Peyer's patch (tissue), 4 donors: ENCODE measurements around the gene TRPV5. TPM values are rescaled to one million over a fixed set of nuclear protein-coding genes. Genes with fewer than 3 reads are reported as not detected.

Source experiments
- DNase-seq, 3 donors: peaks; one replicate each; pipeline ENCODE4 v3.0.0-alpha.2; 2017 to 2019
- H3K27ac ChIP-seq, 4 donors: fragments of 200-600 bp; sonication (generic); one replicate each; pipeline ENCODE4 v1.5.1; 2016 to 2019
- H3K27me3 ChIP-seq, 2 donors: fragments of 200-600 bp; sonication (generic); one replicate each; pipeline ENCODE4 v1.5.1; 2019
- H3K36me3 ChIP-seq, 3 donors: fragments of 200-600 bp; sonication (generic); one replicate each; pipeline ENCODE4 v1.5.1; 2016 to 2019
- H3K4me1 ChIP-seq, 4 donors: fragments of 200-600 bp; sonication (generic); one replicate each; pipeline ENCODE4 v1.5.1; 2016 to 2019
- H3K4me3 ChIP-seq, 4 donors: fragments of 200-600 bp; sonication (generic); 1 replicate in 3 of 4; 2 replicates in 1 of 4; pipeline ENCODE4 v1.5.1; 2016 to 2019; ENCODE audit warnings: mild to moderate bottlenecking in 1 of 4
- H3K9me3 ChIP-seq, 4 donors: fragments of 200-600 bp; sonication (generic); one replicate each; pipeline ENCODE4 v1.5.1; 2016 to 2019; ENCODE audit warnings: mild to moderate bottlenecking in 1 of 4
- CTCF ChIP-seq, 6 experiments: fragments of 450-650 bp in 4 of 6; fragments of 200-600 bp in 2 of 6; sonication (generic) in 1 of 6; IDR thresholded peaks; one replicate each; pipeline ENCODE4 v1.5.1; 2017 to 2019; ENCODE audit warnings: antibody characterized with exemption in 6 of 6, mild to moderate bottlenecking in 3 of 6, moderate library complexity in 1 of 6
- POLR2A ChIP-seq, 2 donors: fragments of 450-650 bp; IDR thresholded peaks; one replicate each; pipeline ENCODE4 v1.5.1; 2017; ENCODE audit warnings: antibody characterized with exemption in 2 of 2, mild to moderate bottlenecking in 2 of 2, moderate library complexity in 2 of 2
- total RNA-seq, 4 donors: library from RNA; depleted of rRNA; stranded (reverse); fragments of >200 nt; gene quantifications; one replicate each; pipeline ENCODE4 v1.1.0, GENCODE V29; 2016

Gene TRPV5
- total RNA-seq, 4 donors from 2014 or later = 0.83 TPM; not detected in 3

- H3K36me3 ChIP-seq = no peaks in the 10 kb centered on the region
- DNase-seq = no peak
- no peak for TF ChIP-seq POLR2A (IDR thresholded peaks at IDR 0.05)
- no peak for TF ChIP-seq CTCF (IDR thresholded peaks at IDR 0.05)
- no peak overlapping the region for H3K4me3 ChIP-seq
- no peaks in the 10 kb centered on the region for H3K4me1 ChIP-seq
- H3K27me3 ChIP-seq = no peaks in the 10 kb centered on the region
- peaks cover 0 to 3% (median 0%) of the 10 kb centered on the region in 4 donors for H3K9me3 ChIP-seq
- H3K27ac ChIP-seq = no peak overlapping the region
Observed at GRCh38 chr7:142959202-142959601, 25.7 kb upstream of the TRPV5 start.

GRCh38 chr7:142957723-142958122 lies 24.2 kb upstream of the TRPV5 start:
- no peak for DNase-seq
- peaks cover 0 to 3% (median 0%) of the 10 kb centered on the region in 4 donors for H3K9me3 ChIP-seq
- no peak overlapping the region for H3K4me3 ChIP-seq
- no peaks in the 10 kb centered on the region for H3K36me3 ChIP-seq
- H3K27me3 ChIP-seq = no peaks in the 10 kb centered on the region
- H3K4me1 ChIP-seq = no peaks in the 10 kb centered on the region
- TF ChIP-seq CTCF (IDR thresholded peaks at IDR 0.05) (no peak), POLR2A (IDR thresholded peaks at IDR 0.05) (no peak)
- H3K27ac ChIP-seq = no peak overlapping the region

GRCh38 chr7:142956951-142957623 lies 23.5 kb upstream of the TRPV5 start:
- H3K27me3 ChIP-seq = no peaks in the 10 kb centered on the region
- TF ChIP-seq CTCF (IDR thresholded peaks at IDR 0.05) (no peak), POLR2A (IDR thresholded peaks at IDR 0.05) (no peak)
- DNase-seq = no peak
- H3K4me3 ChIP-seq = no peak overlapping the region
- no peak overlapping the region for H3K27ac ChIP-seq
- no peaks in the 10 kb centered on the region for H3K4me1 ChIP-seq
- H3K36me3 ChIP-seq = no peaks in the 10 kb centered on the region
- peaks cover 0 to 3% (median 0%) of the 10 kb centered on the region in 4 donors for H3K9me3 ChIP-seq

- no peaks in the 10 kb centered on the region for H3K4me1 ChIP-seq
- peaks cover 0 to 3% (median 0%) of the 10 kb centered on the region in 4 donors for H3K9me3 ChIP-seq
- H3K36me3 ChIP-seq = no peaks in the 10 kb centered on the region
- H3K27me3 ChIP-seq = no peaks in the 10 kb centered on the region
- TF ChIP-seq POLR2A (IDR thresholded peaks at IDR 0.05) (no peak), CTCF (IDR thresholded peaks at IDR 0.05) (no peak)
- DNase-seq = no peak
- no peak overlapping the region for H3K4me3 ChIP-seq
- H3K27ac ChIP-seq = no peak overlapping the region
Observed at GRCh38 chr7:142954680-142955268, 21.2 kb upstream of the TRPV5 start.

- H3K36me3 ChIP-seq = no peaks in the 10 kb centered on the region
- TF ChIP-seq POLR2A (IDR thresholded peaks at IDR 0.05) = no peak
- no peak for TF ChIP-seq CTCF (IDR thresholded peaks at IDR 0.05)
- H3K4me1 ChIP-seq = no peaks in the 10 kb centered on the region
- H3K27ac ChIP-seq = no peak overlapping the region
- H3K27me3 ChIP-seq = no peaks in the 10 kb centered on the region
- no peak overlapping the region for H3K4me3 ChIP-seq
- H3K9me3 ChIP-seq = peaks cover 0 to under 1% (median 0%) of the 10 kb centered on the region in 4 donors
- DNase-seq = no peak
Observed at GRCh38 chr7:142950235-142950634, 16.7 kb upstream of the TRPV5 start.
